H1 (cell line): ENCODE data around the gene AGBL4. TPM values are rescaled to one million over a fixed set of nuclear protein-coding genes. Genes with fewer than 3 reads are reported as not detected.

Source experiments
- CTCF ChIA-PET: fragments of 300-600 bp; sonication (Branson Sonifier 250); formaldehyde crosslinking; loops from one replicate; lab custom pipeline; 2021; ENCODE audit not compliant: partially characterized antibody; lab: Charles Lee
- POLR2A ChIA-PET: fragments of 300-600 bp; sonication (Branson Sonifier 250); formaldehyde crosslinking; loops from one replicate; lab custom pipeline; 2021; ENCODE audit warnings: inconsistent platforms; ENCODE audit not compliant: partially characterized antibody; lab: Charles Lee
- DNase-seq, 2 experiments: peaks; one replicate each; pipeline versions ENCODE4 v3.0.0 to v3.0.0-alpha.2; 2010 to 2022; ENCODE audit warnings: low spot score in 2 of 2, low read depth in 1 of 2, mixed read lengths in 1 of 2
- FAIRE-seq: peaks from 2 replicates; lab custom pipeline; 2011; peaks lifted over from hg19 to GRCh38; lab: Jason Lieb, UNC
- H2AFZ ChIP-seq: 2 replicates; pipeline ENCODE4 v1.8.1; 2012; ENCODE audit warnings: low read length, inconsistent platforms
- H2AK5ac ChIP-seq: 2 replicates; pipeline ENCODE4 v1.6.1; 2013; ENCODE audit warnings: low read depth, low read length
- H2BK120ac ChIP-seq: replicated peaks from 2 replicates; pipeline ENCODE3; 2013; ENCODE audit warnings: low read depth, low read length, inconsistent platforms
- H2BK12ac ChIP-seq: 2 replicates; pipeline ENCODE4 v1.6.1; 2013; ENCODE audit warnings: low read depth, low read length
- H2BK15ac ChIP-seq: 2 replicates; pipeline ENCODE4 v1.6.1; 2013; ENCODE audit warnings: low read length
- H2BK20ac ChIP-seq: 2 replicates; pipeline ENCODE4 v1.6.1; 2013; ENCODE audit warnings: low read length
- H2BK5ac ChIP-seq: 2 replicates; pipeline ENCODE4 v1.6.1; 2013; ENCODE audit warnings: low read depth, low read length
- H3K14ac ChIP-seq: 2 replicates; pipeline ENCODE4 v1.6.1; 2013; ENCODE audit warnings: inconsistent platforms; ENCODE audit not compliant: insufficient read length
- H3K18ac ChIP-seq: 2 replicates; pipeline ENCODE4 v1.6.1; 2013; ENCODE audit warnings: low read length; ENCODE audit errors: extremely low read depth
- H3K23ac ChIP-seq: 2 replicates; pipeline ENCODE4 v1.6.1; 2013; ENCODE audit warnings: inconsistent platforms; ENCODE audit not compliant: insufficient read length
- H3K23me2 ChIP-seq: 2 replicates; pipeline ENCODE4 v1.6.1; 2013; ENCODE audit warnings: low read depth, low read length
- H3K27ac ChIP-seq: 2 replicates; pipeline ENCODE4 v1.6.1; 2011; ENCODE audit warnings: low read depth, low read length, inconsistent platforms
- H3K27me3 ChIP-seq, 4 experiments: replicated peaks in 1 of 4; 1 replicate in 1 of 4; 2 replicates in 3 of 4; pipeline versions ENCODE4 v1.6.1 to v1.8.1; 2011 to 2013; ENCODE audit warnings: low read length in 3 of 4, mild to moderate bottlenecking in 3 of 4, inconsistent platforms in 2 of 4, mixed read lengths in 2 of 4, moderate library complexity in 1 of 4; ENCODE audit not compliant: control insufficient read depth in 3 of 4, insufficient read depth in 3 of 4; ENCODE audit errors: extremely low read depth in 1 of 4
- H3K36me3 ChIP-seq, 4 experiments: 2 replicates each; pipeline versions ENCODE4 v1.6.1 to v1.8.1; 2011 to 2013; ENCODE audit warnings: mild to moderate bottlenecking in 4 of 4, low read length in 3 of 4, moderate library complexity in 2 of 4, control low read depth in 1 of 4, inconsistent platforms in 1 of 4; ENCODE audit not compliant: insufficient read depth in 4 of 4, control insufficient read depth in 2 of 4
- H3K4ac ChIP-seq: replicated peaks from 2 replicates; pipeline ENCODE3; 2013; ENCODE audit warnings: low read length, low read depth, mixed read lengths, inconsistent platforms; ENCODE audit not compliant: insufficient read length
- H3K4me1 ChIP-seq, 4 experiments: replicated peaks in 1 of 4; 1 replicate in 1 of 4; 2 replicates in 3 of 4; pipeline versions ENCODE4 v1.6.1 to v1.8.1; 2011 to 2013; ENCODE audit warnings: low read length in 3 of 4, inconsistent platforms in 2 of 4, mixed read lengths in 1 of 4; ENCODE audit not compliant: insufficient read depth in 4 of 4, control insufficient read depth in 3 of 4
- H3K4me2 ChIP-seq, 2 experiments: 2 replicates each; pipeline versions ENCODE4 v1.6.1 to v1.8.1; 2011 to 2013; ENCODE audit warnings: low read depth in 2 of 2, low read length in 2 of 2, control low read depth in 1 of 2, inconsistent platforms in 1 of 2, mild to moderate bottlenecking in 1 of 2; ENCODE audit not compliant: insufficient read depth in 1 of 2
- H3K4me3 ChIP-seq, 4 experiments: fragments of 200-600, 300-600 bp in 1 of 4; sonication (generic), shearing (Covaris generic), sonication (Bioruptor Twin) in 1 of 4; 2 replicates each; pipeline versions ENCODE4 v1.5.1 to v1.8.1; 2011 to 2016; ENCODE audit warnings: low read length in 4 of 4, low read depth in 3 of 4, control low read depth in 2 of 4, inconsistent platforms in 2 of 4, mild to moderate bottlenecking in 2 of 4, mixed read lengths in 1 of 4, moderate library complexity in 1 of 4; ENCODE audit not compliant: insufficient read depth in 2 of 4; ENCODE audit errors: extremely low read depth in 1 of 4
- H3K56ac ChIP-seq: replicated peaks from 2 replicates; pipeline ENCODE3; 2013; ENCODE audit warnings: low read depth, mild to moderate bottlenecking, mixed read lengths, low read length, inconsistent platforms; ENCODE audit not compliant: insufficient read length
- H3K79me1 ChIP-seq: 2 replicates; pipeline ENCODE4 v1.6.1; 2013; ENCODE audit warnings: low read depth, low read length, control low read depth
- H3K79me2 ChIP-seq, 2 experiments: 2 replicates each; pipeline versions ENCODE4 v1.6.1 to v1.8.1; 2012 to 2013; ENCODE audit warnings: low read length in 2 of 2, mild to moderate bottlenecking in 2 of 2, inconsistent platforms in 1 of 2; ENCODE audit not compliant: insufficient read depth in 2 of 2, control insufficient read depth in 1 of 2
- H3K9ac ChIP-seq, 4 experiments: replicated peaks in 1 of 4; 1 replicate in 1 of 4; 2 replicates in 3 of 4; pipeline versions ENCODE4 v1.6.1 to v1.8.1; 2011 to 2013; ENCODE audit warnings: low read depth in 3 of 4, low read length in 3 of 4, control low read depth in 2 of 4, mild to moderate bottlenecking in 2 of 4, moderate library complexity in 2 of 4, inconsistent platforms in 1 of 4; ENCODE audit errors: extremely low read depth in 1 of 4
- H3K9me3 ChIP-seq, 2 experiments: 2 replicates each; pipeline versions ENCODE4 v1.6.1 to v1.8.1; 2012 to 2013; ENCODE audit warnings: mild to moderate bottlenecking in 2 of 2, moderate library complexity in 2 of 2, control low read depth in 1 of 2, inconsistent platforms in 1 of 2, low read depth in 1 of 2, low read length in 1 of 2, mixed read lengths in 1 of 2; ENCODE audit not compliant: insufficient read depth in 2 of 2
- H4K20me1 ChIP-seq, 2 experiments: replicated peaks in 1 of 2; 2 replicates each; pipeline versions ENCODE3 to v1.8.1; 2011 to 2013; ENCODE audit warnings: inconsistent platforms in 2 of 2, low read length in 2 of 2, mild to moderate bottlenecking in 1 of 2; ENCODE audit not compliant: insufficient read depth in 2 of 2, control insufficient read depth in 1 of 2
- H4K5ac ChIP-seq: 2 replicates; pipeline ENCODE4 v1.6.1; 2013; ENCODE audit warnings: low read length, low read depth, mixed read lengths, inconsistent platforms; ENCODE audit not compliant: insufficient read length
- H4K8ac ChIP-seq: 2 replicates; pipeline ENCODE4 v1.8.0; 2013; ENCODE audit warnings: mild to moderate bottlenecking, moderate library complexity, low read length, inconsistent platforms; ENCODE audit not compliant: insufficient read depth; ENCODE audit errors: extremely low read depth
- H4K91ac ChIP-seq: replicated peaks from 2 replicates; pipeline ENCODE3; 2013; ENCODE audit warnings: low read length, mixed read lengths, inconsistent platforms; ENCODE audit not compliant: insufficient read length
- JUN ChIP-seq: IDR thresholded peaks from 2 replicates; pipeline ENCODE4 v1.6.1; 2011; ENCODE audit warnings: low read depth, mild to moderate bottlenecking, improper control_type of control experiment, low read length
- KDM5A ChIP-seq: fragments of 200-600 bp; IDR thresholded peaks from 2 replicates; pipeline ENCODE4 v1.7.1; 2012; ENCODE audit warnings: mild to moderate bottlenecking, low read length, inconsistent platforms, mixed read lengths
- NANOG ChIP-seq: IDR thresholded peaks from 2 replicates; pipeline ENCODE4 v1.6.1; 2011; ENCODE audit warnings: low read length, low read depth, mild to moderate bottlenecking, inconsistent platforms; ENCODE audit not compliant: insufficient read depth, poor library complexity, severe bottlenecking
- NRF1 ChIP-seq: IDR thresholded peaks from 2 replicates; pipeline ENCODE4 v1.6.1; 2011; ENCODE audit warnings: mild to moderate bottlenecking, low read depth, low read length, improper control_type of control experiment
- POLR2AphosphoS5 ChIP-seq: IDR thresholded peaks from 2 replicates; pipeline ENCODE4 v1.6.1; 2011; ENCODE audit warnings: low read depth, low read length
- RBBP5 ChIP-seq: IDR thresholded peaks from 2 replicates; pipeline ENCODE4 v1.7.1; 2012; ENCODE audit warnings: low read depth, mild to moderate bottlenecking, inconsistent platforms, low read length, moderate library complexity, borderline replicate concordance
- WGBS, 2 experiments: shearing (Covaris generic) in 1 of 2; methylation state at CpG; one replicate each; pipeline versions ENCODE4 v1.1.6 to v1.1.7; 2013 to 2015; ENCODE audit warnings: low lambda C conversion rate in 2 of 2, mixed read lengths in 2 of 2, inconsistent platforms in 1 of 2, low coverage in 1 of 2, missing lambda C conversion rate in 1 of 2; ENCODE audit not compliant: insufficient replicate concordance in 2 of 2, insufficient coverage in 1 of 2, insufficient read length in 1 of 2; ENCODE audit errors: extremely low coverage in 1 of 2, missing lambda C conversion rate in 1 of 2; 5-methylcytosine and 5-hydroxymethylcytosine counted together
- polyA plus RNA-seq, 7 experiments: library from polyadenylated mRNA; depleted of rRNA in 3 of 7; stranded (reverse) in 5 of 7; unstranded in 2 of 7; fragments of >200 nt in 5 of 7; fragments of 200-250 nt in 2 of 7; gene quantifications; 1 replicate in 5 of 7; 2 replicates in 1 of 7; 4 replicates in 1 of 7; pipeline versions ENCODE4 v1.2.1 to v1.2.3, GENCODE V29; 2011 to 2013; ENCODE audit warnings: missing spikeins in 2 of 7, mixed read lengths in 2 of 7
- total RNA-seq: library from RNA; stranded (reverse); fragmentation: NEBNext Ultra II Directional; extraction: Animal tissue kit (Norgen Biotek cat#: 25700); gene quantifications from 2 replicates; pipeline ENCODE4 v1.2.1, GENCODE V29; 2021

AGBL4 gene
- total and polyA plus RNA-seq, 2 of the 8 experiments (the other 6 are each of a cell fraction or from before 2014, with no cell fraction given) = 0.41 to 0.45 TPM

- Histone ChIP-seq H2AFZ (no peak overlapping the region), H3K36me3 (no peaks in the 10 kb centered on the region), H3K4me2 (no peak overlapping the region), H3K4me3 (no peak overlapping the region), H3K4me1 (no peaks in the 10 kb centered on the region; a peak in 1 of 7 replicates), H3K79me2 (no peaks in the 10 kb centered on the region), H3K79me1 (no peaks in the 10 kb centered on the region), H2BK15ac (no peak overlapping the region), H2BK12ac (no peak overlapping the region), H2BK120ac (no peak overlapping the region), H4K5ac (no peak overlapping the region), H3K23ac (no peak overlapping the region), H4K91ac (no peak overlapping the region), H3K56ac (no peak overlapping the region), H3K23me2 (no peaks in the 10 kb centered on the region), H3K27ac (no peak overlapping the region), H3K9me3 (no peaks in the 10 kb centered on the region), H4K8ac (no peak overlapping the region), H3K4ac (no peak overlapping the region), H2BK20ac (no peak overlapping the region), H3K18ac (no peak overlapping the region), H4K20me1 (no peaks in the 10 kb centered on the region), H3K27me3 (no peaks in the 10 kb centered on the region), H3K14ac (no peak overlapping the region), H3K9ac (no peak overlapping the region), H2BK5ac (no peak overlapping the region), H2AK5ac (no peak overlapping the region)
- no peak for DNase-seq
- WGBS, 2 experiments = 86% methylated on average over 1 of the region's 1 CpG; no CpG with 5 or more reads in 1 of the 2 experiments
- CTCF ChIA-PET = interaction anchor here (0.6 to 1.2 kb wide), 4 partner anchors 11 to 150 kb away, joined by 3 to 5 read pairs (median 4); no protein-coding TSS in a partner anchor
- TF ChIP-seq JUN = no peak
- TF ChIP-seq POLR2AphosphoS5 = no peak
- TF ChIP-seq NRF1 = no peak
- TF ChIP-seq NANOG = no peak
- no peak for TF ChIP-seq KDM5A
- no peak for TF ChIP-seq RBBP5
- POLR2A ChIA-PET = no interaction called here
- no peak for FAIRE-seq
These were observed 1230.8 kb downstream of the AGBL4 start for GRCh38 chr1:48792961-48793360.
